Body of pancreas (tissue), 4 donors: Measurements from ENCODE around the gene PINLYP.
A peak's percentile ranks its signal among the peaks of the same experiment; 100 is the strongest.

Experiments used
- POLR2A ChIP-seq, 3 donors: fragments of 450-650 bp; IDR thresholded peaks; one replicate each; pipeline ENCODE4 v1.6.1; 2016; ENCODE audit warnings: antibody characterized with exemption in 3 of 3, mild to moderate bottlenecking in 2 of 3
- TF ChIP-seq, protein P1 (sequence below), 7 experiments: fragments of 450-650 bp in 4 of 7; fragments of 200-600 bp in 3 of 7; sonication (generic) in 3 of 7; IDR thresholded peaks; one replicate each; pipeline ENCODE4 v1.5.1; 2016 to 2019; ENCODE audit warnings: antibody characterized with exemption in 7 of 7

DNA sequence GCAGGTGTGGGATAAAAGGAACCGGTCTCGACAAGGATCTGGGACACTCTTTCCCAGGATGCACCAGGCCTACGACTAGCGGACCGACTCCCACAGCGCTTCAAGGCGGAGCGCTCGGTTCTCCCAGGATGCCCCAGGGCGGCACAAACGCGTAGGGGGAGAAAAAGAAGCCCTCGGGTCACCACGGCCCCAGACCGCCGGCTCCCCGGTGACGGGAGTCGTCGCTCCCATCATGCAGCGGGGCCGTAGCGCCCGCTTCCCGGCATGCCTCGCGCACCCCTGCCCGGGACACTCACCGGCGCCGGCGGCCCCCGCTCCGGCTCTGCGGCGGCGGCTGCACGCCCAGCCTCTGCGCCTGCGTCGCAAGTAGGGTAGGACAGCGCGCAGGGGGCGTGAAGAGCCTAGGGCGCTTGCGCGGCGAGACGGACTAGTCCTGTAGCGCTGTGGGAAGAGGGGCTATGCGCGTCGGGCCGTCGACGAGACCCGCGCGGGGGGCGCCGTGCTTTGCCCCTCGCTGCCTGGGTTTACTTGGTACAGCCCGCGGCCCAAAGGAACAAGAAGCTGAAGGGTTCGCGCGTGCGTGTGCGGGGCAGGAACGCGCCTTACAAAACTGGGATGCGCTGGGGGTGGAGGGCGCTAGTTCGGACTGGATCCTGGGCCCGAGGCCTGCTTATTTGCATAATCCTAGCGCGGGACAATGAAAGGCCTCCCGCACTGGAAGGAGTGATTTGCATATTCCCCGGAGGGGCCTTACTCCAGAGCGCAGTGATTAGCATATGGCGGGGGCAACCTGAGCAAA, 43.9 kb downstream of the PINLYP start, which contains the start of gene ZNF428:
- peak; percentile 73 to 79 (median 78) for TF ChIP-seq POLR2A (IDR thresholded peaks at IDR 0.05)
- TF ChIP-seq, protein P1, sequence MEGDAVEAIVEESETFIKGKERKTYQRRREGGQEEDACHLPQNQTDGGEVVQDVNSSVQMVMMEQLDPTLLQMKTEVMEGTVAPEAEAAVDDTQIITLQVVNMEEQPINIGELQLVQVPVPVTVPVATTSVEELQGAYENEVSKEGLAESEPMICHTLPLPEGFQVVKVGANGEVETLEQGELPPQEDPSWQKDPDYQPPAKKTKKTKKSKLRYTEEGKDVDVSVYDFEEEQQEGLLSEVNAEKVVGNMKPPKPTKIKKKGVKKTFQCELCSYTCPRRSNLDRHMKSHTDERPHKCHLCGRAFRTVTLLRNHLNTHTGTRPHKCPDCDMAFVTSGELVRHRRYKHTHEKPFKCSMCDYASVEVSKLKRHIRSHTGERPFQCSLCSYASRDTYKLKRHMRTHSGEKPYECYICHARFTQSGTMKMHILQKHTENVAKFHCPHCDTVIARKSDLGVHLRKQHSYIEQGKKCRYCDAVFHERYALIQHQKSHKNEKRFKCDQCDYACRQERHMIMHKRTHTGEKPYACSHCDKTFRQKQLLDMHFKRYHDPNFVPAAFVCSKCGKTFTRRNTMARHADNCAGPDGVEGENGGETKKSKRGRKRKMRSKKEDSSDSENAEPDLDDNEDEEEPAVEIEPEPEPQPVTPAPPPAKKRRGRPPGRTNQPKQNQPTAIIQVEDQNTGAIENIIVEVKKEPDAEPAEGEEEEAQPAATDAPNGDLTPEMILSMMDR (IDR thresholded peaks at IDR 0.05) = peak in 1 of 7 experiments; percentile 4
